Activated CD8-positive, alpha-beta T cell treated with anti-CD3 and anti-CD28 coated beads for 36 hours (primary cell): ENCODE data around the gene FXR2. TPM values are rescaled to one million over a fixed set of nuclear protein-coding genes. Genes with fewer than 3 reads are reported as not detected.
"Not testable (repeated sequence)": the region's sequence is repeated elsewhere in the genome, so short reads cannot be mapped to it uniquely, and the experiment has no call there.

Experiments used
- ATAC-seq: fragments of 200-7000 bp; cut with Tn5 transposase; one replicate; pipeline ENCODE4 v1.10.0; 2021; ENCODE audit warnings: mild to moderate bottlenecking, moderate library complexity
- CTCF ChIA-PET: fragments of 350-600 bp; sonication (Branson Sonifier 250); formaldehyde crosslinking; loops from one replicate; lab custom pipeline; 2021; ENCODE audit warnings: antibody characterized with exemption; lab: Charles Lee
- POLR2A ChIA-PET: fragments of 350-600 bp; sonication (Branson Sonifier 250); formaldehyde crosslinking; loops from one replicate; lab custom pipeline; 2021; ENCODE audit warnings: antibody characterized with exemption; lab: Charles Lee
- DNase-seq: peaks from one replicate; pipeline ENCODE4 v3.0.0-alpha.2; 2020
- H3K27ac Mint-ChIP-seq: one replicate; pipeline ENCODE4 v1.8.0; 2021; ENCODE audit warnings: mild to moderate bottlenecking, mixed read lengths
- H3K27me3 Mint-ChIP-seq: one replicate; pipeline ENCODE4 v1.8.0; 2021; ENCODE audit warnings: mixed read lengths
- H3K36me3 Mint-ChIP-seq: one replicate; pipeline ENCODE4 v1.8.0; 2021; ENCODE audit warnings: low read depth, mixed read lengths
- H3K4me1 Mint-ChIP-seq: one replicate; pipeline ENCODE4 v1.8.0; 2021; ENCODE audit warnings: low read depth, mixed read lengths
- H3K4me3 Mint-ChIP-seq: one replicate; pipeline ENCODE4 v1.8.0; 2021; ENCODE audit warnings: mild to moderate bottlenecking, moderate library complexity, mixed read lengths
- H3K9me3 Mint-ChIP-seq: one replicate; pipeline ENCODE4 v1.8.0; 2021; ENCODE audit warnings: mixed read lengths
- CTCF ChIP-seq: fragments of 200-600 bp; IDR thresholded peaks from one replicate; pipeline ENCODE4 v1.8.0; 2022; ENCODE audit warnings: antibody characterized with exemption, mild to moderate bottlenecking
- intact Hi-C: fragments of 100-400 bp; cut with micrococcal nuclease; formaldehyde crosslinking; loops from one replicate; pipeline ENCODE4 v1.10.0; 2022
- total RNA-seq, 2 experiments: library from RNA; stranded (reverse); gene quantifications; one replicate each; pipeline ENCODE4 v1.2.3, GENCODE V29; 2021

FXR2 gene
- total RNA-seq, 2 experiments from 2014 or later, result 28.6 to 33.1 TPM

- Mint-ChIP-seq H3K9me3 (no peaks in the 10 kb centered on the region), H3K4me1 (peaks cover 10% of the 10 kb centered on the region), H3K36me3 (no peaks in the 10 kb centered on the region), H3K27me3 (no peaks in the 10 kb centered on the region), H3K27ac (no peak overlapping the region), H3K4me3 (peak overlapping the region; percentile 87)
- DNase-seq, result no peak
- intact Hi-C loops, result no loop called here
- ChIA-PET POLR2A (interaction anchor here (1.0 to 4.7 kb wide), 6 partner anchors 8 to 256 kb away, joined by 3 to 41 read pairs (median 4); partner anchors contain the start of genes ATP1B2, FXR2, SOX15 and TP53), CTCF (interaction anchor here (1.6 to 2.0 kb wide), 2 partner anchors 46 to 61 kb away, joined by 5 to 6 read pairs; partner anchors contain the start of gene TP53)
- ATAC-seq, result no peak
- TF ChIP-seq CTCF, result no peak
These were observed 11.6 kb upstream of the FXR2 start for GRCh38 chr17:7626307-7626706.

GRCh38 chr17:7625749-7626148 is 11.1 kb upstream of the FXR2 start:
- H3K36me3 Mint-ChIP-seq, H3K4me3 Mint-ChIP-seq, H3K9me3 Mint-ChIP-seq, H3K27ac Mint-ChIP-seq, intact Hi-C loops, ATAC-seq, H3K27me3 Mint-ChIP-seq, DNase-seq: not testable (repeated sequence)
- CTCF ChIA-PET, result interaction anchor here (1.6 to 2.0 kb wide), 2 partner anchors 47 to 61 kb away, joined by 5 to 6 read pairs; partner anchors contain the start of gene TP53
- POLR2A ChIA-PET, result interaction anchor here (2.5 to 4.7 kb wide), 2 partner anchors 11 to 62 kb away, joined by 15 to 41 read pairs; partner anchors contain the start of genes FXR2, TP53 and WRAP53
- H3K4me1 Mint-ChIP-seq, result peaks cover 10% of the 10 kb centered on the region

GRCh38 chr17:7623661-7624060 is 9.0 kb upstream of the FXR2 start:
- POLR2A ChIA-PET, result no interaction called here
- Mint-ChIP-seq H3K27me3 (no peaks in the 10 kb centered on the region), H3K36me3 (no peaks in the 10 kb centered on the region), H3K4me3 (no peak overlapping the region), H3K9me3 (no peaks in the 10 kb centered on the region), H3K27ac (no peak overlapping the region), H3K4me1 (peaks cover 10% of the 10 kb centered on the region)
- TF ChIP-seq CTCF, result no peak
- ATAC-seq, result no peak
- CTCF ChIA-PET, result no interaction called here
- intact Hi-C loops, result no loop called here
- no peak for DNase-seq

- ATAC-seq, result no peak
- ChIA-PET CTCF (interaction anchor here (0.6 to 1.8 kb wide), 2 partner anchors 52 to 67 kb away, joined by 3 to 6 read pairs; partner anchors contain the start of gene WRAP53), POLR2A (interaction anchor here (1.0 to 3.1 kb wide), 2 partner anchors 67 to 627 kb away, joined by 3 to 10 read pairs; partner anchors contain the start of genes CTC1, TP53 and WRAP53)
- Mint-ChIP-seq H3K36me3 (no peaks in the 10 kb centered on the region), H3K4me3 (no peak overlapping the region), H3K9me3 (no peaks in the 10 kb centered on the region), H3K27me3 (no peaks in the 10 kb centered on the region), H3K4me1 (no peaks in the 10 kb centered on the region), H3K27ac (no peak overlapping the region)
- intact Hi-C loops, result no loop called here
- no peak for TF ChIP-seq CTCF
- DNase-seq, result no peak
These were observed 6.1 kb upstream of the FXR2 start for GRCh38 chr17:7620835-7621234.

GRCh38 chr17:7618608-7619007 is 3.9 kb upstream of the FXR2 start:
- ATAC-seq, result no peak

More at GRCh38 chr17:7618608-7619007, 3.9 kb upstream of the FXR2 start:
- ChIA-PET CTCF (interaction anchor here (0.8 to 1.3 kb wide), 3 partner anchors 9 to 14 kb away, joined by 3 to 5 read pairs (median 3); partner anchors contain the start of gene SAT2), POLR2A (interaction anchor here (0.9 to 3.1 kb wide), 2 partner anchors 8 to 69 kb away, joined by 4 to 10 read pairs; partner anchors contain the start of genes TP53 and WRAP53)
- intact Hi-C loops, result no loop called here
- H3K36me3 Mint-ChIP-seq, result peaks cover 2% of the 10 kb centered on the region
- no peak overlapping the region for H3K27ac Mint-ChIP-seq
- H3K4me3 Mint-ChIP-seq, result no peak overlapping the region
- H3K9me3 Mint-ChIP-seq, result no peaks in the 10 kb centered on the region
- TF ChIP-seq CTCF, result no peak
- no peaks in the 10 kb centered on the region for H3K27me3 Mint-ChIP-seq
- no peak for DNase-seq
- peaks cover 2% of the 10 kb centered on the region for H3K4me1 Mint-ChIP-seq
